AML-193 (cell line): ENCODE measurements around the gene C1S.

Experiments used
- DNase-seq, 2 experiments: peaks; one replicate each; lab custom pipeline; 2025; lab: John Stamatoyannopoulos, UW

Gene C1S

DNA sequence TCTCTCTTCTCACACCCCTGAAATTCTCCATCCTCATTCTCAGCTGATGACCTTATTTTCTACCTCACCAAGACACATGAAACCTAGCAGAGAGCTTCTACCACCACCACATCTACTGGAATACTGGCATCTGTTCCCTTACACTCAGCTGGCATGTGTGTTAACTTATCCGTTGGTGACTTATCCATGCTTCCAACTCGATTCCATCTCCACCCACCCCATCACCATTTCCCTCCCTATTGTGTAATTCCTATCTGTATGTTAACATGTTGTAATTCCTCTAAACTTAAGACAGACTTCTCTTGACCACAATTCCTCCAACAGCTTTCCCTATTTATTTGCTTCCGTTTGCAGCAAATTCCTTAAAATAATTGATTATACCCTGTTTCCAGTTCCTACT, 15.4 kb downstream of the C1S start:
- DNase-seq: no peak

DNA sequence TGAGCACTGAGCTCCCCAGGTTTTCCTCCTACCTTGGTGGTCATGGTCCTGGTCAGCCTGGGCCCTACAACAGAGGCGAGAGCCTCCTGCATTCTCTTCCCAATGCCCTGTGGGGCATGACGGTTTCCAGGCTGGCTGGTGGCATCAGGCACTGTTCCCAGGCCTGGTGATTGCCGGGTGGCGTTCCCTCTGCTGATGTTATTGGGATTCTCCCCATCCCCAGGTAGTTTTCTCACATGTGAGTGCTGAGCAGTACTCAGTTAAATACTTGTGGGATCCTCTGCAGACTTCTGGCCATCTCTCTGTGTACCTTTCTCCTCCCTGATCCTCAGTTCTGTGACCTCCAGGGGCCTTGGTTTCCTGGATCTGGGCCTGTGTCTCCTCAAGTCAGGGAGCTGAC, 16.0 kb downstream of the C1S start:
- DNase-seq: no peak

- no peak for DNase-seq
These were observed 17.6 kb downstream of the C1S start for GRCh38 chr12:7078163-7078562.

GRCh38 chr12:7079826-7080125, 19.3 kb downstream of the C1S start:
- no peak for DNase-seq

- DNase-seq: no peak
These were observed 20.5 kb downstream of the C1S start for GRCh38 chr12:7081037-7081436.

DNA sequence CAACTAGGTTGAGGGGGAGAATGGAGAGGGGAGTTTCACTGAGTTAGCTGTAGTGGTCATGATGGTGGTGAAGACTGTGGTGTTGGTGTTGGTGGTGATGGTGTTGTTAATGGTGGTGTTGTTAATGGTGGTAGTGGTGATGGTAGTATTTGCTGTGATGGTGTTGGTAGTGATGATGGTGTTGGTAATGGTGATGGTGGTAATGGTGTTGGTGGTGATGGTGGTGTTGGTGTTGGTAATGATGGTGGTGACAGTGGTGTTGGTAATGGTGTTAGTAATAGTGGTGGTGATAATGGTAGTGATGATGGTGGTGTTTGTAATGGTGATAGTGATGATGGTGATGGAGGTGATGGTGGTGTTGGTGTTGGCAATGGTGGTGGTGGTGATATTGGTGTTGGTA, 22.6 kb downstream of the C1S start:
- no peak for DNase-seq

- DNase-seq: no peak
These were observed 28.8 kb downstream of the C1S start for GRCh38 chr12:7089196-7089871.

GRCh38 chr12:7090222-7090998, 29.9 kb downstream of the C1S start:
- DNase-seq: no peak

- no peak for DNase-seq
These were observed 30.7 kb downstream of the C1S start for GRCh38 chr12:7091171-7091570.

GRCh38 chr12:7091660-7092228, 31.2 kb downstream of the C1S start:
- DNase-seq: no peak

GRCh38 chr12:7092229-7092985, 31.9 kb downstream of the C1S start, which contains the start of gene C1R:
Gene C1R, minus strand, starts transcription at chr12:7092445. Its CDS starts 57 bp downstream, at chr12:7092388.
- peak; percentile 42 to 52 for DNase-seq

DNA sequence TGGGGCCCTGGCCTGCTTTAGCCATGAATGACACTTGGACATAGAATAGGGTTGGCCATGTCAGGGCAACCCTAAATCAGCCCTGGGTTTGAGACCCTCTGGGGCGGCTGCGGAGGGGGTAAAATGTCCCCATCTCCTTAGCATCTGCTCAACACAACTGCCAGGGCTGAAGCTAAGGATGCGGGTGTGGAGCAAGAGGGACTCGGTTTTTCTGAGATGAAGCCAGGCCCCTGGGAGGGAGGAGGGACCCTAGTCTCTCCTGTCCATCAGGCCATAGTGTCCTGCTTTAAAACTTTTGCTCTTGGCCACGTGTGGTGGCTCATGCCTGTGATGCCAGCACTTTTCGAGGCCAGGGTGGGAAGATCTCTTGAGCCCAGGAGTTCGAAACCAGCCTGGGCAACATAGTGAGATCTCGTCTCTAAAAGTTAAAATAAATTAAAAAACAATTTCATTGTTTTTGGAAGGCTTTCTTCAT, 32.5 kb downstream of the C1S start:
- no peak for DNase-seq

DNA sequence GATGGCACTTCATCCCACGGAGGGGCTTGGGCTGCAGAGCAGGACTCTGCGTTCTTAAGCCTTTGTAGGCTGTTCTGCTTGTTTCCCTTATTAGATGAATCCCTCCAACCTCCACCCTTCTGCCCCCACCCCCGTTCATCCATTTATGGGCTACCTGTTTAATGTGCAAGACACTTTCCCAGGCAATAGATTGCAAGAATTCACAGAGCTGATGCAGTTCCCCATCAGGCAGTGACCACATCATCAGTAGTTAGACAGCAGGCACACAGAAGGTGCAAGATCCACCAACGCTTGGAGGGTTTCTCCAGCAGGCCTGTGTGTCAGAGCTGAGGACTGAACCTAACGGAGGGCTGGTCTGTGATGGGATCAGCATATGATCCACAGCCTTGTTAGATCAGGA, 33.0 kb downstream of the C1S start:
- DNase-seq: no peak

DNA sequence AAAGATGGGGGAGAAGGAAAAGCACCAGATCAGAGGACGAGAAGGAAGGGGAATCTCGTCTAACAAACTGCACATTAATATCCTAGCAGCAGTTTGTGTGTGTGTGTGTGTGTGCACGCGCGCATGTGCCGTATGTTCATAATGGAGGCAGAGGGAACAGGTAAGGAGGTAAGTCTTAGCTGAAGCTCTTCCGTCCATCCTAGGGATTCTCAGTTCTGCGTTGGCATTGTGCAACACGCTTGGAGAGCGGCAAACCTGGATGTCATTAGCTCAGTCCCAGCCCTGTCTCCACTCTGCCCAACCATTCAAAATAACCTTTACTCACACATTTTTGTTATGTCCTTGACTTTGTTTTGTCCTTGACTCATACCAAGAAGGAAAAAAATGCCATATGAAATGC, 33.4 kb downstream of the C1S start:
- DNase-seq: no peak

- no peak for DNase-seq
These were observed 35.8 kb downstream of the C1S start for GRCh38 chr12:7096006-7096932.

DNA sequence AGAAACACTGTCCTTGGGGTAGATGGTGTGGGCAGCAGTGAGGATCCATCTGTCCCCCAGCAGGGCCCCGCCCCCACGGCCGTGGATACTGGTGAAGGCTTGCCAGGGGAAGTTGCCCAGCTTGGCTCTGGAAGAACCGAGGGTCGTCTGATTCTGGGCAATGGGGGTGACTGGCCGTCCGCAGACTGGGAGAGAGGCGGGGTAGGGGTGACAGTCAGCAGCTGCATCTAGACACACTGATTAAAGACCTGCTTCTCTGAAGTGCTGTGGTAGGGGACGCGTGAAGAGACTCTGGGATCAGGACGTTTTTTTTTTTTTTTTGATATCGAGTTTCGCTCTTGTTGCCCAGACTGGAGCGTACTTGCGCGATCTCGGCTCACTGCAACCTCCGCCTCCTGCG, 36.5 kb downstream of the C1S start:
- no peak for DNase-seq

GRCh38 chr12:7099290-7099996, 38.9 kb downstream of the C1S start:
- no peak for DNase-seq

GRCh38 chr12:7100239-7100638, 39.7 kb downstream of the C1S start:
- DNase-seq: no peak

DNA sequence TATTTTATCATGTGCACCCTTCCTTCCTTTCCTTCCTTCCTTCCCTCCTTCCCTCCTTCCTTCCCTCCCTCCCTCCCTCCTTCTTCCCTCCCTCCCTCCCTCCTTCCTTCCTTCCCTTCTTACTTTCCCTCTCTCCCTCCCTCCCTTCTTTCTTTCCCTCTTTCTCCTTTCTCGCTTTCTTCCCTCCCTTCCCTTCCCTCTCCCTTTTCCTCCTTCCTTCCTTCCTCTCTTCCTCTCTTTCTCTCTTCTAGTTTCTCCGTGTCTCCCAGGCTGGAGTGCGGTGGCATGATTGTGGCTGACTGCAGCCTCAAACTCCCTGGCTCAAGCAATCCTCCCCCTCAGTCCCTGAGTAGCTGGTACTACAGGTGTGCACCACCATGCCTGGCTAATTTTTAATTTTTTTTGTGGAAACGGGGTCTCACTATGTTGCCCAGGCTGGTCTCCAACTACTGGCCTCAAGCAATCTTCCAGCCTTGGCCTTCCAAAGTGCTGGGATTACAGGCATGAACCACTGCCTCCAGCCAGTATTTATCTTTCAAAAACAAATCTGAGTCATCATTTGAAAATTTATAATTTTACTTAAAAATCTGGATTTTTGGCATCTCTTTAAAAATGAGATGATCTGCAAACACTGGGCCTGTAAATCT, 40.7 kb downstream of the C1S start:
- no peak for DNase-seq

GRCh38 chr12:7101694-7102131, 41.2 kb downstream of the C1S start:
- no peak for DNase-seq
